ENCODE data around the gene STK11. TPM values are rescaled to one million over a fixed set of nuclear protein-coding genes. Genes with fewer than 3 reads are reported as not detected.

Gene STK11
- polyA plus RNA-seq, 1 of the 3 experiments (the other 2 are of a cell fraction), result 55.5 TPM

DNA sequence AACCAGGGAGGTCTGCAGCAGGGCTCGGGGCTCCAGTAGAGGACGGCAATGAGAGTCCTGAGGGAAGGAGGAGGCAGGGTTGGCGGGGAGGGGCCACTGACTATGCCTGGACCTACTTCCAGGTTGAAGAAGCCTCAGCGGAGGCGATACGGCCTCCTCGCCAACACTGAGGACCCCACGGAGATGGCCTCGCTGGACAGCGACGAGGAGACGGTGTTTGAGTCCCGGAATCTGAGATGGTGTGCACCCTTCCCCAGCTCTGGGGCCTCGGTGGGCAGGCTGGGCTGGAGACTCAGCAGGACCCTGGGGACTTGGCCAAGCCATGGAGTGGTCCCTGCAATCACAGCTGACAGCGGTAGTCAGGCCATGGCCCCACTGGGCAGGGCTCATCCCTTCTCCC lies 71.5 kb downstream of the STK11 start (continued):
- TF ChIP-seq ELF1 (IDR thresholded peaks at IDR 0.05) (no peak), POLR2AphosphoS5 (IDR thresholded peaks at IDR 0.05; ENCODE audit: low read depth, low read length) (no peak)

Other genes with a start within 250 kb of the STK11 start
- gene WDR18, start 221.4 kb upstream of the STK11 start, polyA plus RNA-seq (2012; rRNA removed), result 47.9 and 51.5 TPM in 2 replicates
- 1.5 and 1.8 TPM in 2 replicates for gene GRIN3B, start 205.4 kb upstream of the STK11 start, polyA plus RNA-seq (2012; rRNA removed)
- 138 and 145 TPM in 2 replicates for gene TMEM259, start 184.7 kb upstream of the STK11 start, polyA plus RNA-seq (2012; rRNA removed)
- not detected in 2 replicates for gene RNU6-2, start 184.3 kb upstream of the STK11 start, polyA plus RNA-seq (2012; rRNA removed)
- 152 and 279 TPM in 2 replicates for gene CNN2, start 179.2 kb upstream of the STK11 start, polyA plus RNA-seq (2012; rRNA removed)
- gene ABCA7, start 165.7 kb upstream of the STK11 start, polyA plus RNA-seq (2012; rRNA removed), result 7.8 and 8.3 TPM in 2 replicates
- gene ARHGAP45, start 138.6 kb upstream of the STK11 start, polyA plus RNA-seq (2012; rRNA removed), result 2.8 and 4.2 TPM in 2 replicates
- 238 and 283 TPM in 2 replicates for gene POLR2E, start 110.4 kb upstream of the STK11 start, polyA plus RNA-seq (2012; rRNA removed)
- gene GPX4, start 101.8 kb upstream of the STK11 start, polyA plus RNA-seq (2012; rRNA removed), result 566 and 925 TPM in 2 replicates
- gene SBNO2, start 31.5 kb upstream of the STK11 start, polyA plus RNA-seq (2012; rRNA removed), result 15.7 and 18.3 TPM in 2 replicates
- 4.8 and 5.1 TPM in 2 replicates for gene CBARP, start 32.2 kb downstream of the STK11 start, polyA plus RNA-seq (2012; rRNA removed)
- 133 and 226 TPM in 2 replicates for gene ATP5F1D, start 36.0 kb downstream of the STK11 start, polyA plus RNA-seq (2012; rRNA removed)
- gene MIDN, start 42.8 kb downstream of the STK11 start, polyA plus RNA-seq (2012; rRNA removed), result 8.2 and 13.9 TPM in 2 replicates
- gene CIRBP, start 63.6 kb downstream of the STK11 start, polyA plus RNA-seq (2012; rRNA removed), result 762 and 857 TPM in 2 replicates
- gene FAM174C, start 69.8 kb downstream of the STK11 start, polyA plus RNA-seq (2012; rRNA removed), result 53.5 and 78.0 TPM in 2 replicates
- 0.67 and 1.1 TPM in 2 replicates for gene EFNA2, start 80.1 kb downstream of the STK11 start, polyA plus RNA-seq (2012; rRNA removed)
- gene NDUFS7, start 178.1 kb downstream of the STK11 start, polyA plus RNA-seq (2012; rRNA removed), result 52.5 and 66.4 TPM in 2 replicates
- gene GAMT, start 195.8 kb downstream of the STK11 start, polyA plus RNA-seq (2012; rRNA removed), result 76.5 and 85.3 TPM in 2 replicates
- 43.8 and 54.3 TPM in 2 replicates for gene DAZAP1, start 201.8 kb downstream of the STK11 start, polyA plus RNA-seq (2012; rRNA removed)
- gene RPS15, start 232.6 kb downstream of the STK11 start, polyA plus RNA-seq (2012; rRNA removed), result 2,836 and 3,749 TPM in 2 replicates
- 1.3 and 1.8 TPM in 2 replicates for gene APC2, start 244.3 kb downstream of the STK11 start, polyA plus RNA-seq (2012; rRNA removed)

Measured in SK-N-SH (cell line).